IgD-negative memory B cell (primary cell): Measurements from ENCODE around the gene PATJ. TPM values are rescaled to one million over a fixed set of nuclear protein-coding genes. Genes with fewer than 3 reads are reported as not detected.
A peak's percentile ranks its signal among the peaks of the same experiment; 100 is the strongest.

Experiments
- H3K27ac Mint-ChIP-seq, 3 donors: one replicate each; pipeline ENCODE4 v1.8.0; 2020 to 2022; ENCODE audit warnings: mild to moderate bottlenecking in 3 of 3, mixed read lengths in 3 of 3, moderate library complexity in 1 of 3
- H3K27me3 Mint-ChIP-seq: one replicate; pipeline ENCODE4 v1.8.0; 2021; ENCODE audit warnings: mixed read lengths
- H3K36me3 Mint-ChIP-seq: one replicate; pipeline ENCODE4 v1.8.0; 2020; ENCODE audit warnings: mild to moderate bottlenecking, mixed read lengths
- H3K4me1 Mint-ChIP-seq, 3 donors: one replicate each; pipeline ENCODE4 v1.8.0; 2020 to 2022; ENCODE audit warnings: mixed read lengths in 3 of 3, mild to moderate bottlenecking in 1 of 3
- H3K4me3 Mint-ChIP-seq, 4 donors: one replicate each; pipeline ENCODE4 v1.8.0; 2020 to 2022; ENCODE audit warnings: mild to moderate bottlenecking in 4 of 4, mixed read lengths in 4 of 4, moderate library complexity in 3 of 4
- H3K9me3 Mint-ChIP-seq, 3 donors: one replicate each; pipeline ENCODE4 v1.8.0; 2020 to 2021; ENCODE audit warnings: mixed read lengths in 3 of 3, mild to moderate bottlenecking in 1 of 3
- polyA plus RNA-seq: library from polyadenylated mRNA; unstranded; fragments of 300-500 nt; fragmentation: Illumina TruSeq; gene quantifications from one replicate; pipeline ENCODE4 v1.2.3, GENCODE V29; 2021

Gene PATJ
- polyA plus RNA-seq, 1 donor from 2014 or later: 17.4 TPM

- Mint-ChIP-seq H3K27ac (no peak overlapping the region), H3K9me3 (no peaks in the 10 kb centered on the region), H3K27me3 (no peaks in the 10 kb centered on the region), H3K4me3 (no peak overlapping the region), H3K36me3 (peaks cover 15% of the 10 kb centered on the region), H3K4me1 (no peaks in the 10 kb centered on the region)
Measured at GRCh38 chr1:62057230-62057629, 314.9 kb downstream of the PATJ start.

GRCh38 chr1:62057641-62058290, 315.5 kb downstream of the PATJ start:
- Mint-ChIP-seq H3K9me3 (no peaks in the 10 kb centered on the region), H3K4me1 (no peaks in the 10 kb centered on the region), H3K4me3 (no peak overlapping the region), H3K27me3 (no peaks in the 10 kb centered on the region), H3K36me3 (peaks cover 15% of the 10 kb centered on the region), H3K27ac (no peak overlapping the region)

- peaks cover 16% of the 10 kb centered on the region for H3K36me3 Mint-ChIP-seq
- no peaks in the 10 kb centered on the region for H3K4me1 Mint-ChIP-seq
- H3K27me3 Mint-ChIP-seq: no peaks in the 10 kb centered on the region
- H3K27ac Mint-ChIP-seq: no peak overlapping the region
- H3K4me3 Mint-ChIP-seq: no peak overlapping the region
- H3K9me3 Mint-ChIP-seq: no peaks in the 10 kb centered on the region
Measured at GRCh38 chr1:62058956-62059355, 316.7 kb downstream of the PATJ start.

- H3K4me1 Mint-ChIP-seq: no peaks in the 10 kb centered on the region
Measured at GRCh38 chr1:62062087-62062486, 319.8 kb downstream of the PATJ start.

GRCh38 chr1:62064829-62065407, 322.6 kb downstream of the PATJ start:
- no peak overlapping the region for H3K4me3 Mint-ChIP-seq
- H3K9me3 Mint-ChIP-seq: no peaks in the 10 kb centered on the region
- peaks cover 19% of the 10 kb centered on the region for H3K36me3 Mint-ChIP-seq
- H3K27ac Mint-ChIP-seq: no peak overlapping the region
- no peaks in the 10 kb centered on the region for H3K27me3 Mint-ChIP-seq
- H3K4me1 Mint-ChIP-seq: no peaks in the 10 kb centered on the region

More at GRCh38 chr1:62062087-62062486, 319.8 kb downstream of the PATJ start:
- Mint-ChIP-seq H3K4me3 (no peak overlapping the region), H3K27ac (no peak overlapping the region), H3K27me3 (no peaks in the 10 kb centered on the region), H3K9me3 (no peaks in the 10 kb centered on the region), H3K36me3 (peaks cover 20% of the 10 kb centered on the region)

GRCh38 chr1:62066713-62067112, 324.4 kb downstream of the PATJ start:
- H3K27ac Mint-ChIP-seq: no peak overlapping the region
- peaks cover 16% of the 10 kb centered on the region for H3K36me3 Mint-ChIP-seq
- no peaks in the 10 kb centered on the region for H3K4me1 Mint-ChIP-seq
- no peaks in the 10 kb centered on the region for H3K27me3 Mint-ChIP-seq
- no peak overlapping the region for H3K4me3 Mint-ChIP-seq
- no peaks in the 10 kb centered on the region for H3K9me3 Mint-ChIP-seq

GRCh38 chr1:62068416-62068843, 326.1 kb downstream of the PATJ start:
- Mint-ChIP-seq H3K4me1 (no peaks in the 10 kb centered on the region), H3K27ac (no peak overlapping the region), H3K36me3 (peaks cover 13% of the 10 kb centered on the region), H3K4me3 (no peak overlapping the region), H3K27me3 (no peaks in the 10 kb centered on the region), H3K9me3 (no peaks in the 10 kb centered on the region)

- H3K4me3 Mint-ChIP-seq: no peak overlapping the region
- no peaks in the 10 kb centered on the region for H3K4me1 Mint-ChIP-seq
- no peaks in the 10 kb centered on the region for H3K27me3 Mint-ChIP-seq
- H3K27ac Mint-ChIP-seq: no peak overlapping the region
- H3K36me3 Mint-ChIP-seq: peaks cover 12% of the 10 kb centered on the region
- H3K9me3 Mint-ChIP-seq: no peaks in the 10 kb centered on the region
Measured at GRCh38 chr1:62068978-62069377, 326.7 kb downstream of the PATJ start.

GRCh38 chr1:62070384-62071011, 328.2 kb downstream of the PATJ start:
- Mint-ChIP-seq H3K4me1 (no peaks in the 10 kb centered on the region), H3K4me3 (peak overlapping the region in 1 of 4 donors; percentile 50), H3K27ac (no peak overlapping the region), H3K36me3 (peaks cover 10% of the 10 kb centered on the region), H3K9me3 (no peaks in the 10 kb centered on the region), H3K27me3 (no peaks in the 10 kb centered on the region)

GRCh38 chr1:62071695-62072094, 329.4 kb downstream of the PATJ start:
- H3K4me3 Mint-ChIP-seq: peak overlapping the region in 1 of 4 donors; percentile 54
- H3K4me1 Mint-ChIP-seq: no peaks in the 10 kb centered on the region
- H3K36me3 Mint-ChIP-seq: peaks cover 3% of the 10 kb centered on the region
- H3K27ac Mint-ChIP-seq: no peak overlapping the region
- H3K9me3 Mint-ChIP-seq: no peaks in the 10 kb centered on the region
- H3K27me3 Mint-ChIP-seq: no peaks in the 10 kb centered on the region

GRCh38 chr1:62076286-62076685, 334.0 kb downstream of the PATJ start:
- H3K27me3 Mint-ChIP-seq: no peaks in the 10 kb centered on the region
- no peaks in the 10 kb centered on the region for H3K36me3 Mint-ChIP-seq
- H3K4me1 Mint-ChIP-seq: no peaks in the 10 kb centered on the region
- H3K27ac Mint-ChIP-seq: no peak overlapping the region
- H3K4me3 Mint-ChIP-seq: no peak overlapping the region
- no peaks in the 10 kb centered on the region for H3K9me3 Mint-ChIP-seq

- no peaks in the 10 kb centered on the region for H3K36me3 Mint-ChIP-seq
- no peaks in the 10 kb centered on the region for H3K27me3 Mint-ChIP-seq
- H3K4me3 Mint-ChIP-seq: no peak overlapping the region
- peaks cover 0 to 1% (median 0%) of the 10 kb centered on the region in 3 donors for H3K4me1 Mint-ChIP-seq
- peak overlapping the region in 1 of 3 donors; percentile 1 for H3K27ac Mint-ChIP-seq
- H3K9me3 Mint-ChIP-seq: no peaks in the 10 kb centered on the region
Measured at GRCh38 chr1:62077821-62078220, 335.5 kb downstream of the PATJ start.

GRCh38 chr1:62082456-62083363, 340.4 kb downstream of the PATJ start:
- Mint-ChIP-seq H3K27ac (no peak overlapping the region), H3K27me3 (no peaks in the 10 kb centered on the region), H3K9me3 (no peaks in the 10 kb centered on the region), H3K4me3 (peak overlapping the region in 1 of 4 donors; percentile 61), H3K4me1 (peaks cover 0 to 1% (median 0%) of the 10 kb centered on the region in 3 donors), H3K36me3 (peaks cover 5% of the 10 kb centered on the region)

- Mint-ChIP-seq H3K27me3 (no peaks in the 10 kb centered on the region), H3K4me3 (no peak overlapping the region), H3K9me3 (no peaks in the 10 kb centered on the region), H3K27ac (no peak overlapping the region), H3K36me3 (peaks cover 10% of the 10 kb centered on the region), H3K4me1 (peaks cover 0 to 1% (median 0%) of the 10 kb centered on the region in 3 donors)
Measured at GRCh38 chr1:62084310-62084890, 342.1 kb downstream of the PATJ start.

- no peaks in the 10 kb centered on the region for H3K27me3 Mint-ChIP-seq
- peak overlapping the region in 1 of 4 donors; percentile 10 for H3K4me3 Mint-ChIP-seq
- peaks cover 18% of the 10 kb centered on the region for H3K36me3 Mint-ChIP-seq
- H3K9me3 Mint-ChIP-seq: no peaks in the 10 kb centered on the region
- no peak overlapping the region for H3K27ac Mint-ChIP-seq
- no peaks in the 10 kb centered on the region for H3K4me1 Mint-ChIP-seq
Measured at GRCh38 chr1:62088439-62088838, 346.2 kb downstream of the PATJ start.
